SK-N-SH (cell line): ENCODE data around the gene ADIPOR2. TPM values are rescaled to one million over a fixed set of nuclear protein-coding genes. Genes with fewer than 3 reads are reported as not detected.

ENCODE experiments used
- CTCF ChIA-PET: fragments of 300-600, 350-600 bp; formaldehyde crosslinking; extraction: SDS; loops from one replicate; lab custom pipeline; 2021; lab: Yijun Ruan, JAX
- POLR2A ChIA-PET: fragments of 350-600 bp; sonication (Branson Sonifier 250); formaldehyde crosslinking; extraction: SDS; loops from one replicate; lab custom pipeline; 2020; ENCODE audit warnings: antibody characterized with exemption, inconsistent platforms; lab: Yijun Ruan, JAX
- DNase-seq: peaks from one replicate; pipeline ENCODE4 v3.0.0; 2012
- H2AFZ ChIP-seq: fragments of 200-600 bp; sonication (generic); 2 replicates; pipeline ENCODE4 v1.8.1; 2016; ENCODE audit warnings: antibody characterized with exemption, mild to moderate bottlenecking, low read depth
- H3F3A ChIP-seq: fragments of 200-600 bp; sonication (generic); replicated peaks from 2 replicates; pipeline ENCODE3; 2016; ENCODE audit warnings: antibody characterized with exemption, mild to moderate bottlenecking; ENCODE audit not compliant: insufficient read depth
- H3K27ac ChIP-seq, 2 experiments: fragments of 200-500 bp in 1 of 2; fragments of 200-600 bp in 1 of 2; sonication (Bioruptor generic) in 1 of 2; sonication (generic), shearing (Covaris generic) in 1 of 2; 2 replicates each; pipeline versions ENCODE4 v1.5.1 to v1.6.1; 2014 to 2016; ENCODE audit warnings: low read depth in 2 of 2, inconsistent platforms in 1 of 2, low read length in 1 of 2, mild to moderate bottlenecking in 1 of 2, mixed read lengths in 1 of 2
- H3K27me3 ChIP-seq: fragments of 200-600 bp; sonication (generic), shearing (Covaris generic); 2 replicates; pipeline ENCODE4 v1.6.1; 2016; ENCODE audit warnings: mixed run types; ENCODE audit not compliant: insufficient read depth
- H3K36me3 ChIP-seq, 2 experiments: fragments of 200-500 bp in 1 of 2; fragments of 200-600 bp in 1 of 2; sonication (Bioruptor generic) in 1 of 2; sonication (generic) in 1 of 2; replicated peaks in 1 of 2; 2 replicates each; pipeline versions ENCODE3 to v1.5.1; 2014 to 2016; ENCODE audit warnings: low read length in 1 of 2, mild to moderate bottlenecking in 1 of 2; ENCODE audit not compliant: insufficient read depth in 2 of 2, control insufficient read depth in 1 of 2
- H3K4me1 ChIP-seq, 2 experiments: fragments of 200-500 bp in 1 of 2; fragments of 200-600 bp in 1 of 2; sonication (Bioruptor generic) in 1 of 2; sonication (generic), shearing (Covaris generic) in 1 of 2; 2 replicates each; pipeline versions ENCODE4 v1.5.1 to v1.6.1; 2014 to 2016; ENCODE audit warnings: low read depth in 1 of 2, low read length in 1 of 2, mixed run types in 1 of 2; ENCODE audit not compliant: insufficient read depth in 2 of 2, control insufficient read depth in 1 of 2
- H3K4me2 ChIP-seq: fragments of 200-600 bp; sonication (generic), shearing (Covaris generic); 2 replicates; pipeline ENCODE4 v1.6.1; 2017; ENCODE audit warnings: mixed run types
- H3K4me3 ChIP-seq, 2 experiments: fragments of 200-500 bp in 1 of 2; fragments of 200-600 bp in 1 of 2; sonication (Bioruptor generic) in 1 of 2; sonication (generic), shearing (Covaris generic) in 1 of 2; 2 replicates each; pipeline versions ENCODE4 v1.5.1 to v1.8.1; 2014 to 2016; ENCODE audit warnings: low read depth in 2 of 2, inconsistent platforms in 1 of 2, low read length in 1 of 2, mild to moderate bottlenecking in 1 of 2, mixed read lengths in 1 of 2, moderate library complexity in 1 of 2
- H3K79me2 ChIP-seq: fragments of 200-600 bp; sonication (generic); 2 replicates; pipeline ENCODE4 v1.8.1; 2017; ENCODE audit warnings: mild to moderate bottlenecking; ENCODE audit not compliant: insufficient read depth
- H3K9ac ChIP-seq: fragments of 200-600 bp; sonication (generic); 2 replicates; pipeline ENCODE4 v1.6.1; 2017; ENCODE audit warnings: mixed run types
- H3K9me2 ChIP-seq: fragments of 200-600 bp; sonication (generic); 2 replicates; pipeline ENCODE4 v1.6.1; 2017; ENCODE audit warnings: mixed run types
- H3K9me3 ChIP-seq: fragments of 200-600 bp; sonication (generic); 2 replicates; pipeline ENCODE4 v1.6.1; 2017; ENCODE audit warnings: mixed run types, mild to moderate bottlenecking, moderate library complexity
- H4K20me1 ChIP-seq: fragments of 200-600 bp; sonication (generic); 2 replicates; pipeline ENCODE4 v1.6.1; 2017; ENCODE audit warnings: mild to moderate bottlenecking, mixed run types; ENCODE audit not compliant: insufficient read depth
- ELF1 ChIP-seq: IDR thresholded peaks from 2 replicates; pipeline ENCODE4 v1.4.0; 2012
- EZH2phosphoT487 ChIP-seq: fragments of 200-600 bp; sonication (generic); IDR thresholded peaks from 2 replicates; pipeline ENCODE4 v1.6.1; 2017; ENCODE audit warnings: low read depth, mixed run types, mild to moderate bottlenecking, antibody characterized with exemption, moderate library complexity, borderline replicate concordance
- GABPA ChIP-seq: IDR thresholded peaks from 2 replicates; pipeline ENCODE4 v1.4.0; 2012; ENCODE audit warnings: low read depth, mild to moderate bottlenecking
- GATA2 ChIP-seq: sonication (generic); formaldehyde crosslinking; IDR thresholded peaks from 2 replicates; pipeline ENCODE4 v1.5.0; 2020; ENCODE audit warnings: mild to moderate bottlenecking, missing genetic modification reagents
- MAX ChIP-seq: IDR thresholded peaks from 2 replicates; pipeline ENCODE4 v1.4.0; 2012; ENCODE audit warnings: low read depth
- MEF2A ChIP-seq: IDR thresholded peaks from 2 replicates; pipeline ENCODE4 v1.4.0; 2012; ENCODE audit warnings: low read depth, borderline replicate concordance
- MXI1 ChIP-seq: IDR thresholded peaks from 2 replicates; pipeline ENCODE4 v1.6.1; 2012; ENCODE audit warnings: mild to moderate bottlenecking, low read depth, low read length, improper control_type of control experiment
- NRF1 ChIP-seq: IDR thresholded peaks from 2 replicates; pipeline ENCODE4 v1.6.1; 2012; ENCODE audit warnings: low read depth, mild to moderate bottlenecking, low read length
- PBX3 ChIP-seq: IDR thresholded peaks from 2 replicates; pipeline ENCODE4; 2012
- REST ChIP-seq: IDR thresholded peaks from 2 replicates; pipeline ENCODE4 v1.6.1; 2012; ENCODE audit warnings: mild to moderate bottlenecking, low read depth, low read length, moderate library complexity
- RFX5 ChIP-seq: IDR thresholded peaks from 2 replicates; pipeline ENCODE4 v1.6.1; 2012; ENCODE audit warnings: mild to moderate bottlenecking, improper control_type of control experiment, low read length
- RXRA ChIP-seq: IDR thresholded peaks from 2 replicates; pipeline ENCODE4 v1.4.0; 2012; ENCODE audit warnings: low read depth, mild to moderate bottlenecking, borderline replicate concordance
- SIN3A ChIP-seq: IDR thresholded peaks from 2 replicates; pipeline ENCODE4 v1.6.1; 2012; ENCODE audit warnings: low read depth, mild to moderate bottlenecking, low read length, moderate library complexity, borderline replicate concordance
- TAF1 ChIP-seq: IDR thresholded peaks from 2 replicates; pipeline ENCODE4 v1.6.1; 2012; ENCODE audit warnings: low read depth, mild to moderate bottlenecking, low read length, moderate library complexity, borderline replicate concordance
- TEAD4 ChIP-seq: IDR thresholded peaks from 2 replicates; pipeline ENCODE4 v1.4.0; 2012; ENCODE audit warnings: mild to moderate bottlenecking, borderline replicate concordance; ENCODE audit not compliant: insufficient read depth
- USF2 ChIP-seq: fragments of 150-350 bp; IDR thresholded peaks from 2 replicates; pipeline ENCODE4 v1.6.1; 2017; ENCODE audit warnings: antibody characterized with exemption, low read length, low read depth, borderline replicate concordance
- WGBS: methylation state at CpG from one replicate; pipeline ENCODE4 v1.1.6; 2017; ENCODE audit warnings: low lambda C conversion rate; 5-methylcytosine and 5-hydroxymethylcytosine counted together
- polyA plus RNA-seq, 3 experiments: library from polyadenylated mRNA; depleted of rRNA; stranded (reverse); fragments of >200 nt; gene quantifications; 2 replicates each; pipeline ENCODE4 v1.2.3, GENCODE V29; 2012
- TF ChIP-seq, protein P1 (sequence below): IDR thresholded peaks from 2 replicates; pipeline ENCODE4 v1.4.0; 2012; ENCODE audit warnings: low read depth, borderline replicate concordance
- TF ChIP-seq, protein P2 (sequence below): fragments of 150-350 bp; IDR thresholded peaks from 2 replicates; pipeline ENCODE4 v1.6.1; 2016; ENCODE audit warnings: mild to moderate bottlenecking, low read depth, low read length

Gene ADIPOR2
- polyA plus RNA-seq, 1 of the 3 experiments (the other 2 are of a cell fraction): 17.1 TPM

DNA sequence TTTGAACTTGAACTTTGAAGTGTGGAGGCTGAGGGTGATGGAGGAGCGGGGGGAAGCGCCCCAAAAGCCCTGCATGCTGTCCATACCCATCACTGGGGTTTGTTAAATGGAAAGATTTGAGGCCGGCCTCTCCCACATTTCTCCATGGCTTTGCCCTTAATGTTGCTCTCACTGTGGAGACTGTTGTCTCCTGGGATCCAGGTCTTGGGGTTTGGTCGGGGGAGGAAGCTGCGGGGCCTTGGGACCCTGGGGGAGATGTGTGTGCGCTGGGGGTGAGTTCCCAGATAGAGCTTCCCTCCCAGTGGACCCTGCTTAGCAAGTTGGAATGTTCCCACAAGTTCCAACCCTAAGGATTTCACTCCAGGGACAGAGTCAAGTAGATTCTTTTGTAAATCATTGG is 101.5 kb downstream of the ADIPOR2 start:
- no peaks in the 10 kb centered on the region for H3K9me2 ChIP-seq
- no peak overlapping the region for H2AFZ ChIP-seq
- no peaks in the 10 kb centered on the region for H3K79me2 ChIP-seq
- H3F3A ChIP-seq: peaks cover 10% of the 10 kb centered on the region
- H3K27ac ChIP-seq: no peak overlapping the region
- WGBS: 90% methylated on average over 4 of the region's 6 CpGs
- H4K20me1 ChIP-seq: no peaks in the 10 kb centered on the region
- ChIA-PET CTCF (interaction anchor here (0.7 to 17.5 kb wide), 12 partner anchors 9 to 791 kb away, joined by 3 to 605 read pairs (median 12); partner anchors contain the start of gene WNT5B), POLR2A (no interaction called here)
- H3K9ac ChIP-seq: no peak overlapping the region
- peaks cover 0 to 18% of the 10 kb centered on the region in 2 experiments; a peak in 1 of 4 replicates for H3K4me1 ChIP-seq
- H3K36me3 ChIP-seq: peaks cover 0 to 3% of the 10 kb centered on the region in 2 experiments
- peak; percentile 7 for DNase-seq
- no peaks in the 10 kb centered on the region for H3K27me3 ChIP-seq
- no peak overlapping the region for H3K4me2 ChIP-seq
- TF ChIP-seq MXI1: no peak
- no peak for TF ChIP-seq ELF1
- TF ChIP-seq EZH2phosphoT487: no peak
- TF ChIP-seq NRF1: no peak
- TF ChIP-seq REST: no peak
- TF ChIP-seq TAF1: no peak
- TF ChIP-seq RXRA: no peak
- no peak for TF ChIP-seq SIN3A
- no peak for TF ChIP-seq PBX3
- TF ChIP-seq MEF2A: no peak
- no peak for TF ChIP-seq GABPA
- TF ChIP-seq MAX: no peak
- TF ChIP-seq, protein P1, sequence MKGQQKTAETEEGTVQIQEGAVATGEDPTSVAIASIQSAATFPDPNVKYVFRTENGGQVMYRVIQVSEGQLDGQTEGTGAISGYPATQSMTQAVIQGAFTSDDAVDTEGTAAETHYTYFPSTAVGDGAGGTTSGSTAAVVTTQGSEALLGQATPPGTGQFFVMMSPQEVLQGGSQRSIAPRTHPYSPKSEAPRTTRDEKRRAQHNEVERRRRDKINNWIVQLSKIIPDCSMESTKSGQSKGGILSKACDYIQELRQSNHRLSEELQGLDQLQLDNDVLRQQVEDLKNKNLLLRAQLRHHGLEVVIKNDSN: no peak
- no peak for TF ChIP-seq RFX5
- TF ChIP-seq, protein P2, sequence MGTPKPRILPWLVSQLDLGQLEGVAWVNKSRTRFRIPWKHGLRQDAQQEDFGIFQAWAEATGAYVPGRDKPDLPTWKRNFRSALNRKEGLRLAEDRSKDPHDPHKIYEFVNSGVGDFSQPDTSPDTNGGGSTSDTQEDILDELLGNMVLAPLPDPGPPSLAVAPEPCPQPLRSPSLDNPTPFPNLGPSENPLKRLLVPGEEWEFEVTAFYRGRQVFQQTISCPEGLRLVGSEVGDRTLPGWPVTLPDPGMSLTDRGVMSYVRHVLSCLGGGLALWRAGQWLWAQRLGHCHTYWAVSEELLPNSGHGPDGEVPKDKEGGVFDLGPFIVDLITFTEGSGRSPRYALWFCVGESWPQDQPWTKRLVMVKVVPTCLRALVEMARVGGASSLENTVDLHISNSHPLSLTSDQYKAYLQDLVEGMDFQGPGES: no peak
- no peak for TF ChIP-seq GATA2 (CRISPR knock-in tag)
- no peak for TF ChIP-seq USF2
- no peak for TF ChIP-seq TEAD4
- H3K9me3 ChIP-seq: no peaks in the 10 kb centered on the region
- H3K4me3 ChIP-seq: no peak overlapping the region
